Peyer's patch (tissue), 4 donors: Measurements from ENCODE around the gene CLRN1.

ENCODE experiments used
- CTCF ChIP-seq, 6 experiments: fragments of 450-650 bp in 4 of 6; fragments of 200-600 bp in 2 of 6; sonication (generic) in 1 of 6; IDR thresholded peaks; one replicate each; pipeline ENCODE4 v1.5.1; 2017 to 2019; ENCODE audit warnings: antibody characterized with exemption in 6 of 6, mild to moderate bottlenecking in 3 of 6, moderate library complexity in 1 of 6
- POLR2A ChIP-seq, 2 donors: fragments of 450-650 bp; IDR thresholded peaks; one replicate each; pipeline ENCODE4 v1.5.1; 2017; ENCODE audit warnings: antibody characterized with exemption in 2 of 2, mild to moderate bottlenecking in 2 of 2, moderate library complexity in 2 of 2

GRCh38 chr3:150922611-150923010 lies 49.9 kb downstream of the CLRN1 start:
- TF ChIP-seq CTCF (IDR thresholded peaks at IDR 0.05) (no peak), POLR2A (IDR thresholded peaks at IDR 0.05) (no peak)
